Measurements from ENCODE around the gene GABRA6.
"Not testable (repeated sequence)": the region's sequence is repeated elsewhere in the genome, so short reads cannot be mapped to it uniquely, and the experiment has no call there.

The GABRA6 gene

GRCh38 chr5:161685461-161685860 is at the start of gene GABRA6:
Gene GABRA6, plus strand, starts transcription at chr5:161685721. Its CDS starts 269 bp downstream, at chr5:161685990.
- no peak for DNase-seq

GRCh38 chr5:161637591-161637990 is 47.9 kb upstream of the GABRA6 start:
- no peak for DNase-seq

- DNase-seq: no peak
Measured at GRCh38 chr5:161641444-161641843, 44.1 kb upstream of the GABRA6 start.

- no peak for DNase-seq
Measured at GRCh38 chr5:161645264-161645663, 40.3 kb upstream of the GABRA6 start.

GRCh38 chr5:161651926-161652325 is 33.6 kb upstream of the GABRA6 start:
- not testable (repeated sequence) for DNase-seq

GRCh38 chr5:161660806-161661205 is 24.7 kb upstream of the GABRA6 start:
- DNase-seq: no peak

GRCh38 chr5:161663431-161663830 is 22.1 kb upstream of the GABRA6 start:
- no peak for DNase-seq

- DNase-seq: no peak
Measured at GRCh38 chr5:161676103-161676502, 9.4 kb upstream of the GABRA6 start.

- no peak for DNase-seq
Measured at GRCh38 chr5:161686149-161686548, 628 bp downstream of the GABRA6 start.

- DNase-seq: no peak
Measured at GRCh38 chr5:161686881-161687280, 1.4 kb downstream of the GABRA6 start.

GRCh38 chr5:161687316-161687715 is 1.8 kb downstream of the GABRA6 start:
- DNase-seq: no peak

- DNase-seq: no peak
Measured at GRCh38 chr5:161691911-161692310, 6.4 kb downstream of the GABRA6 start.

GRCh38 chr5:161697001-161697400 is 11.5 kb downstream of the GABRA6 start:
- no peak for DNase-seq

- DNase-seq: no peak
Measured at GRCh38 chr5:161700065-161700464, 14.5 kb downstream of the GABRA6 start.

- DNase-seq: no peak
Measured at GRCh38 chr5:161703528-161703927, 18.0 kb downstream of the GABRA6 start.

- no peak for DNase-seq
Measured at GRCh38 chr5:161707382-161707781, 21.9 kb downstream of the GABRA6 start.

- DNase-seq: no peak
Measured at GRCh38 chr5:161709239-161709638, 23.7 kb downstream of the GABRA6 start.

GRCh38 chr5:161713042-161713441 is 27.5 kb downstream of the GABRA6 start:
- DNase-seq: no peak

GRCh38 chr5:161719157-161719556 is 33.6 kb downstream of the GABRA6 start:
- no peak for DNase-seq

- no peak for DNase-seq
Measured at GRCh38 chr5:161720460-161720859, 34.9 kb downstream of the GABRA6 start.

- no peak for DNase-seq
Measured at GRCh38 chr5:161734741-161735140, 49.2 kb downstream of the GABRA6 start.

- no peak for DNase-seq
Measured at GRCh38 chr5:161740433-161740832, 54.9 kb downstream of the GABRA6 start.

- no peak for DNase-seq
Measured at GRCh38 chr5:161744276-161744675, 58.8 kb downstream of the GABRA6 start.

GRCh38 chr5:161745392-161745791 is 59.9 kb downstream of the GABRA6 start:
- DNase-seq: no peak

GRCh38 chr5:161751265-161751664 is 65.7 kb downstream of the GABRA6 start:
- DNase-seq: no peak
